SKM-1 (cell line): Measurements from ENCODE around the gene GOLGA5.
"Not testable (repeated sequence)": the region's sequence is repeated elsewhere in the genome, so short reads cannot be mapped to it uniquely, and the experiment has no call there.

Source experiments
- DNase-seq: peaks from one replicate; lab custom pipeline; 2025; ENCODE audit not compliant: unreplicated experiment; lab: John Stamatoyannopoulos, UW

GOLGA5 gene

GRCh38 chr14:92819680-92820535, 25.8 kb downstream of the GOLGA5 start:
- DNase-seq, result not testable (repeated sequence)

DNA sequence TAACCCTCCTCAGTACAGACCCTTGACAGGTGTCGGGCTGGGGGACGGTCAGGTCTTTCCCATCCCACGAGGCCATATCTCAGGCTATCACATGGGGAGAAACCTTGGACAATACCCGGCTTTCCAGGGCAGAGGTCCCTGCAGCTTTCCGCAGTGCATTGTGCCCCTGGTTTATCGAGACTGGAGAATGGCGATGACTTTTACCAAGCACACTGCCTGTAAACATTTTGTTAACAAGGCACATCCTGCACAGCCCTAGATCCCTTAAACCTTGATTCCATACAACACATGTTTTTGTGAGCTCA, 26.4 kb downstream of the GOLGA5 start:
- DNase-seq, result not testable (repeated sequence)

DNA sequence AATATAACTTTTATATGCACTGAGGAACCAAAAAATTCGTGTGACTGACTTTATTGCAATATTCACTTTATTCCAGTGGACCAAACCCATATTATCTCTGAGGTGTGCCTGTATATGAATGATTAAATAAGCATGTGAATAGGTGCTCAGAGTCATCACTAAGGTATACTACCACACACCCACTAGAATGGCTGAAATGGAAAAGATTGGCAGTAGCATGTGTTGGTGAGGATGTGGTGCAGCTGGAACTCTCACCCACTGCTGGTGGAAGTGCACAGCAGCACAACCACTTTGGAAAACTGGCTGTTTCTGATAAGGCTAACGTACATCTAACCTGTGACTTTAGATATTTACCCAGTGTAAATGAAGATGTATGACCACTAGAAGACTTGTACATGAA, 36.8 kb downstream of the GOLGA5 start:
- DNase-seq, result no peak

- DNase-seq, result no peak
These were observed 38.1 kb downstream of the GOLGA5 start for GRCh38 chr14:92832137-92832700.

DNA sequence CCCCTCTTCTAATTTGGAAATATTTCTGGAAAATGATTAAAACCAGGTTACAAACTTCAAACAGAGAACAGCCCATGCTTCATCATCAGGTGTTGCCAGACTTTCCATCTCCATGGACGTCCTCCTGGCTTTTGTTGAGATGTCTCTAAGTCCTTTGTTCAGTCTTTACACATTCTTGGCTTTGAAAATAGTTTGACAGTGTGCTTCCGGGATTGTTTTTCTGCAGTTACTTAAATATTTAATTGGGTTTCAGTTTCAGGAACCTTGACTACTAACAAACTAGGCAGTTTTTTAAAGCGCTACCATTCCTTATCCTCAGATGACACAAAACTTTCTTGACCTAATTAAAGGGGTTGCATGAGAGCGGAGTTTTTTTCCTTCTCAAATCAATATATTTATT, 47.8 kb downstream of the GOLGA5 start:
- no peak for DNase-seq

- no peak for DNase-seq
These were observed 50.1 kb downstream of the GOLGA5 start for GRCh38 chr14:92844204-92844603.

DNA sequence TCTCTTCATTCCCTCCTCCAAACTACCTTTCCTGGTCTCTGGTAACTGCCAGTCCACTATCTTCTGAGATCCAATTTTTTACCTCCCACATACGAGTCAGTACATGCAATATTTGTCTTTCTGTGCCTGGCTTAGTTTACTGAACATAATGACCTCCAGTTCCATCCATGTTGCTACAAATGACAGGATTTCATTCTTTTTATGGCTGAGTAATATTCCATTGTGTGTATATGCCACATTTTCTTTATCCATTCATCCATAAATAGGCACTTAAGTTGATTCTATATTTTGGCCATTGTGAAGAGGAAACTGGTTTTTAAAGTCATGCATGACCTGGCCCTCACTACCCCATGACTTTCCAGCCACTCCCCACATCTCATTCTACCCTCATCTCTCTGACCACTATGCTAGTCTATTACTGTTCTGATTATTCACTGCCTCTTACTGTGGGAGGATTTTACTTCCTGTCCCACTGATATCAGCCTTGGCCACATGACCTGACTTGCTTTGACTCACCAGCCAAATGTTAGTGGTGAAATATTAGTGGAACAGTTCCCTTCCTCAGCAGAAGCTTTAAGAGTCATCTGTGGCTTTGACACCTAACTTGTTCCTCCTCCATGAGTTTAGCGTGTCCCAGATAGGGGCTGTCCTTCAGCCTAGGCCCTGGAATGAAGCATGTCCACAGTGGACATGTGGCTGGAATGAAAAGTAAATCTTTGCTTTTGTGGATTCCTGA, 52.2 kb downstream of the GOLGA5 start:
- DNase-seq, result peak; percentile 16

GRCh38 chr14:92847278-92847677, 53.2 kb downstream of the GOLGA5 start:
- no peak for DNase-seq

DNA sequence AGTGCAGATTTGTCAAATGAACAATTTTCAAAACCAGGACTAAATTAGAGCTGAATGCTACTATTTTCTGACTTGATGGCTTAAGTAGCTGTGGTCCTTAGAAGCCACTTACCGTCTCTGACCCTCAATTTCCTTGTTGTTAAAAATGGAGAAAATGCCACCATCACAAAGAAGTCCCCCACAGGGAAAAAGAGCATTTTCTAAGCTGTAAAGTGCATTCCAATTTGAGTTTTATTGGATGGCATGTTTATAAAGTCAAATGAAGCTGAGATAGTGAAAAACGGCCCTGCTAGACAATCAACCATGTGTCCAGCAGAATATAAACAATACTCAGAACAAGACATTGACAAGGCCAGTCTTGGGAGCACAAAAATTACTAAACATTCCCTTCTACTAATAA, 53.6 kb downstream of the GOLGA5 start:
- no peak for DNase-seq

DNA sequence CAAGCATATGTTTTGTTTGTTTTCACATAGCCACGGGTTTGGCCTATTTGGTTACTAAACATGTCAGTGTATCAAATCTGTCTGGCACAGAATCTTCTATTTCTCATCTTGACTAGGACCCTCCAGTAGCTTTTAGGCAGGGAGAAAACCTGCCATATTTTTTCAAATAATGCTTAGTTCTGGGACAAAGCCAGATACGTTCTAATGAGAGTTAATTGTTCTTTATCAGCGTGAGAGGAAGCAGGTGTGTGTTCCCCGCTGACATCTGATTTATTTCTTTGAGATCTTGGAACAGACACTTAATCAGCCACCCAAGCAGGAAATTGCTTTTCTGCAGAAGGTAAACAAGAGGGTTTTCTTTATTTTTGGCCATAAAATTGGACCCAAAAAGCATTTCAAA, 54.8 kb downstream of the GOLGA5 start:
- no peak for DNase-seq

- no peak for DNase-seq
These were observed 56.4 kb downstream of the GOLGA5 start for GRCh38 chr14:92850492-92850891.

DNA sequence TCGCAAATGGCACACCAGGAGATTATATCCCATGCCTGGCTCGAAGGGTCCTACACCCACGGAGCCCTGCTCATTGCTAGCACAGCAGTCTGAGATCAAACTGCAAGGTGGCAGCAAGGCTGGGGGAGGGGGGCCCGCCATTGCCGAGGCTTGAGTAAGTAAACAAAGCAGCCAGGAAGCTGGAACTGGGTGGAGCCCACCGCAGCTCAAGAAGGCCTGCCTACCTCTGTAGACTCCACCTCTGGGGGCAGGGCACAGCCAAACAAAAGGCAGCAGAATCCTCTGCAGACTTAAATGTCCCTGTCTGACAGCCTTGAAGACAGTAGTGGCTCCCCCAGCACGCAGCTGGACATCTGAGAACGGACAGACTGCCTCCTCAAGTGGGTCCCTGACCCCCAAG, 59.0 kb downstream of the GOLGA5 start:
- not testable (repeated sequence) for DNase-seq

DNA sequence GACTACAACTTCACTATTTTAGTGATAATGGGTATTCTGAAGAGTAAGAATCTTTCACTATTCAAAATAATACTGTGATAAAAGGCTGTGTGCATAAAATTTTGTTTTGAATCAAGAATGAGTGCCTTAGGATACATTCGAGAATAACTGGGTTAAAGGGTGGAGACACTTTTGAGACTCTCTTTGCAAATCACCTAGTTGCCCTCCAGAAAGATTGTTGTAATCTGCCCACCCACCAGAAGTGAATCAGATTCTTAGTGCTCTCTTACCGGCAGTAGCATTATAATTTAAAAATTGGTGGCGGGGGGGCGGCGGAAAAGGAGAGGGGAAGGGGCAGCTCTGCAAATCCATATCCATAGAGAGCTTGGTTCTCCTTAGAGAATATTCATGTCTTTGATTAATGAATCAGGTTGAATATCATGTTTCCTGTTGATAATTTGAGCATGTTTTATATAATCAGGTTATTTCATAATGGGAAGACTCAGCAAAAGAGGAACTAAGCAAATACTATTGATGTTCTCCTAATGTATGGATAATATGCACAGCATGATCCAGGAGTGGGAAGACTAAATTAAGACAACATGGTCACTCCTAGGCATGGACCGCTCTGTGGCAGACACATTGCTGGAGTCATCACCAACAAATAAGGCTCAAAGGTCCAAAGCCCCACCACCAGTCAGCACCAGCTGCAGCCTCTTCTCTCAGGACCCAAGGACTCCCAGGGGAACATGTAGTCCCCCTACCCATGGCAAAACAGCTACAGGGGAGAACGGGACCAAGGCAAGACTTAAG, 66.1 kb downstream of the GOLGA5 start:
- DNase-seq, result no peak

- DNase-seq, result no peak
These were observed 68.0 kb downstream of the GOLGA5 start for GRCh38 chr14:92861856-92862745.

DNA sequence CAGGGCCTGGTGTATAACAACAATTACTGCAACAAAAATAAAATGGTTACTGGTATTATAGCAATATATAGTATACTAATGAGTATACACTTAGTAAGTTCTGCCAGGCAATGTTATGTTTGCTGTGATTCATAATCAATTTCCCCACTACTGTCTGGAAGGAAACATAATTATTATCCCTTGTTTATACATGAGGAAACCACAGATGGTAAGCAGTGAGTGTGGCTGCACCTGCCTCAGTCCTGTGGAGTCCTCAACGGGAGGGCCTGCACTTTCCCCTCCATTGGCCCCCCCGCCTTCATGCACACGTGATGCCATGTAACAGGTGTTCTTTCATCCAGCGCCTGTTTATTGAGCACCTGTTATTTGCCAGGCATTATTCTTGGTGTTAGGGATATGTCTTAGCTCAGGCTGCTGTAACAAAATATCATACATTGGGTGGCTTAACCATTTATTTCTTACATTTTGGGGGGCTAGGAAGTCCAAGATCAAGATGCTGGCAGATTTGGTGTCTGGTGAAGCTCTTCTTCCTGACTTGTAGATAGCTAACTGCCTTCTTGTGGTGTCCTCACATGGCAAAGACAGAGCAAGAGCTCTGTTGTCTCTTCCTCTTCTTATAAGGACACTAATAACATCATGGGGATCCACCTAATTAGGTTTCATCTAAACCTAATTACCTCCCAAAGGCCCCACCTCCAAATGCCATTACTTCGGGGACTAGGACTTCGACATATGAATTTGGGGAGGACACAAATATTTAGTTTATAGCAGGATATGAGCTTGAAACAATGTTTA, 69.4 kb downstream of the GOLGA5 start:
- DNase-seq, result no peak

DNA sequence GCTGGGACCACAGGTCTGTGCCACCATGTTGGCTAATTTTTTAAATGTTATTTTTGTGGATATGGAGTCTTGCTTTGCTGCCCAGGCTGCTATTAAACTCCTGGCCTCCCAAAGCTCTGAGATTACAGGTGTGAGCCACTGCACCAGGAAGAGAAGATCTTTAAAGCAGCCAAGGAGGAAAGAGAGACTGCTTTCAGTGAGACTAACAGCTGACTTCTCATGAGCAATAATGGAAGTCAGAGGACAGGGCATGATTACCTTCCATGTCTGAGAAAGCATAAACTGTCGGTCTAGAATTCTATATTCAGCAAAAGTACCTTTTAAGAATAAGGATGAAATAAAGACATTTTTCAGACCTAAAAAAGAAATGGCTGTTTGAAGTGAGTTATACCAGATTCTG, 71.6 kb downstream of the GOLGA5 start:
- no peak for DNase-seq

- no peak for DNase-seq
These were observed 72.2 kb downstream of the GOLGA5 start for GRCh38 chr14:92866181-92866752.

DNA sequence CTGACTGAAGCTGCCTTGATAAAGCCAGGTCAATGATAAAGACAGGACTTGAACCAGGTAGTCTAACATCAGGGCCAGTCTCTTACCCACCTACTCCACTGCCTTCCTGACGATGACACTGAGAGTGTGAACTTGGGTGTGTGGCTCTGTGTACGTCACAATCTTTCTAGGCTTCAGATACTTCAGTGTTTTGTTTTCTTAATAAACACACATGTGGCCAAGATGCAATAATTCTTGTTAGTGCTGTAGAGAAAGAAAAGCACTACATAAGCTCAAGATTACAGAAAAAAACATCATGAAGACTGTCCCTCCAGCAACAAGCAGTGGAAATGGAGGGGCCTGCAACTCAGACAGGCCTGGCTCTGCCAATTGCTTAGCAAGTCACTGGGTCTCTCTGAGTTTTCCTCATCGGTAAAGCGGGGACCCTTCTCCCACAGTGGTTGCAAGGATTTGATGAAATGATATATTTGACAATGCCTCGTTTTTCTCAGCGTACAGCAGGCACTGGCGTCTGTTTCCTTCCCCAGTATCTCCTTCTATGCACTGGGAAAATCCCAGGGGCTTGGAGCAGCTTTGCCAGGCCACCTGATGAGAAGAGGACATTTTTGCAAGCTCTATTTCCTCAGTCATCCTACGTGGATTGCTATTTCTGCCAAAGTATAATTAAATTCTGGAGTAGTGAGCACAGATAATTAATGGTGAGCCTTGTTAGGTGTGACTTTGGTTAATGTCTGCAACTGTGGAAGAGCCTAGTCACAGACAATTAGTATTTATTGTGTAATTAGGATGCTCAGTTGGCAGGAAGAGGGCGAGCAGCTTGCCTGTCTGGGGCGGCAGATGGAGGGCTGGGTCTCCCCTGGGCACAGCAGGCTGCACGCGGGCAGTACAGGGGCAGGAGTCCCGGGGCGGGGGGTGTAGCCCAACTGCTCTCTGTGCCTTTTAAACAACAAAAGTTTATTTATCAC, 73.1 kb downstream of the GOLGA5 start:
- DNase-seq, result no peak
